HG03575 (cell line): Measurements from ENCODE around the gene GTF3C6.
A peak's percentile ranks its signal among the peaks of the same experiment; 100 is the strongest.
"Not testable (repeated sequence)": the region's sequence is repeated elsewhere in the genome, so short reads cannot be mapped to it uniquely, and the experiment has no call there.

Source experiments
- ATAC-seq: cut with Tn5 transposase; IDR thresholded peaks from one replicate; pipeline ENCODE4 v1.9.1; 2021; ENCODE audit not compliant: unreplicated experiment, insufficient number of reproducible peaks, low FRiP score; ENCODE audit errors: extremely low read depth

GTF3C6 gene

GRCh38 chr6:110958329-110959192 is at the start of gene GTF3C6:
Gene GTF3C6, plus strand, starts transcription at chr6:110958706. Its CDS starts 64 bp downstream, at chr6:110958770.
- ATAC-seq, result peak; percentile 59

DNA sequence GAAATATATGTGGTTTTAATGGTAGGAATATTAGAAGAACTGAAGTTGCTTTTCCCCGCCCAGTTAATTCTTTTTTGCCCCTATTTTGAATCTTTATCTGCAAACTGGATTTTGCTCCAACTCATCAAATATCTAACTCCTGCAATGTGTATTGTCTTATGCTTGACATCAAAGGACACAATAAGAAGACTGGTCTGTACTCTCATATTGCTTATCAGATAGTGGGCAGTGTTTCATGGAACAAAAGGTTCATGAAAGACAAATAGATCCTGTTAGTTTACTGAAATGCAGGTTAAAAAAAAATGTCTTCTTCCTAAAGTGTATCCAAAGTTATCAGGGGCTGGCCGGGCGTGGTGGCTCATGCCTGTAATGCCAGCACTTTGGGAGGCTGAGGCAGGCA is 27.7 kb upstream of the GTF3C6 start:
- ATAC-seq, result no peak

- no peak for ATAC-seq
Measured at GRCh38 chr6:110933912-110934311, 24.6 kb upstream of the GTF3C6 start.

GRCh38 chr6:110934381-110934898 is 24.1 kb upstream of the GTF3C6 start:
- no peak for ATAC-seq

- no peak for ATAC-seq
Measured at GRCh38 chr6:110935171-110935570, 23.3 kb upstream of the GTF3C6 start.

DNA sequence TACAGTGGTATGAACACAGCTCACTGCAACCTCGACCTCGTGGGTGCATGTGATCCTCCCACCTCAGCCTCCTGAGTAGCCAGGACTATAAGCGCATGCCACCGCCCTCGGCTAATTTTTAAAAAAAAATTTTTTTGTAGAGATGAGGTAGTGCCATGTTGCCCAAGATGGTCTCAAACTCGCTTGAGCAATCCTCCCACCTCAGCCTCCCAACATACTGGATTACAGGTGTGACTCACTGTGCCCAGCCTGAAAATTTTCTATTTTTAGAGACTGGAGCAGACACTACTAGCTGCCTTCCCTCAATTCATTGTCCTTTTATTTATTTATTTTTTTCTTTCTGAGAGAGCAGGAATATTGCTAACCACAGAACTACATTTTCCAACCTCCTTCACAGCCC is 20.3 kb upstream of the GTF3C6 start:
- ATAC-seq, result no peak

- no peak for ATAC-seq
Measured at GRCh38 chr6:110939429-110940200, 18.9 kb upstream of the GTF3C6 start.

DNA sequence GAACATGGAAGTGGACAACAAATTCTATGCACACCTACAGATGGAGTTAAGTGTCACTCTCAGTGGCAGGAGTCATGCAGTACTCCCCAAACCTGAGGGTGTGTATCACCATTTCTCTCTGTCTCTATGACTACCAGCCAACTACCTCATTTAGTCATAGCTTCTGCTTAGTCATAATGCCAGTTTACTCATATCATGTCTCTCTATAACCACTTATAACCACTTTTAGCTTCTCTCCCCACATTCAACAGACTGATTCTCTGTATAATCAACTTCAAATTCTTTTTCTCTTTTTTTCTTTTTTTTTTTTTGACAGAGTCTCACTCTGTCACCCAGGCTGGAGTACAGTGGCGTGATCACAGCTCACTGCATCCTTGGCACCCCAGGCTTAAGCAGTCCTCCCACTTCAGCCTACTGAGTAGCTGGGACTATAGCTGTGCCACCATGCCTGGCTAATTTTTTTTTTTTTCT is 13.8 kb upstream of the GTF3C6 start:
- peak; percentile 99 for ATAC-seq

DNA sequence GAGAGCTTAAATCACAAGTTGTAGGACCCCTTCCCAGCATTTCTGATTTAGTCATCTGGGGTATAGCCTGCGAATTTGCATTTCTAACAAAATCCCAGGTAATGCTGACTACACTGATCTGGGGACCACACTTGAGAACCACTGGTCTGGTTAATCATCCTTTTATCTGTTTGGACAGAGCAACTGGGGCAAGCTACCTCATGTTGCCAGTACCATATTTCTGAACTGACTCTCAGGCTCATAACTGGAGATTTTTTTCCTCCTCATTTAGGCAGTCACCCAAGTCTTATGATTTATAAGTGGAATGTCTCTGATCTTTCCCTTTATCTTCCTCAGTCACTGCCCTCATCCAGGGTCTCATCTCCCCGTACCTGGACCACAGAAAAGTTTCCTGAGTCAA is 12.0 kb upstream of the GTF3C6 start:
- no peak for ATAC-seq

DNA sequence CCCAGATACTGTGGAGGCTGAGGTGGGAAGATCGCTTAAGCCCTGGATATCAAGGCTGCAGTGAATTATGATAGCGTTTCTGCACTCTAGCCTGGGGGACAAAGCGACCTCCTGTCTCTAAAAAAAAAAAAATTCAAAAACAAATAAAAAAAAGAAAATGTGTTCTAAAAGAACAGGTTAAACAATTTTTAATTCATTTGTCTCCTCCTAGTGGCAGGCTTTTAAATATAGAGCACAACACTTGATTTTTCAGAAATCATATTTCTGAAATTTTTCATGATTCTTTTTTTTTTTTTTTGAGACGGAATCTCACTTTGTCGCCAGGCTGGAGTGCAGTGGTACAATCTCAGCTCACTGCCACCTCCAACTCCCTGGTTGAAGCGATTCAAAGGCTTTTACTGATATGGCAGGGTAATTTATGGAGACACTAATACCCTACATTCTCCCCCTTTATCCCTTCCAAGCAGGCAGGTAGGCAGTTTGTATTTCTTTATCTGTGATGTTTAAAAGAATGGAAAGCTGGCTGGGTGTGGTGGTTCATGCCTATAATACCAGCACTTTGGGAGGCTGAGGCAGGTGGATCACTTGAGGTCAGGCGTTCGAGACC is 8.7 kb upstream of the GTF3C6 start:
- ATAC-seq, result no peak

GRCh38 chr6:110950440-110950839 is 8.1 kb upstream of the GTF3C6 start:
- no peak for ATAC-seq

GRCh38 chr6:110951008-110951407 is 7.5 kb upstream of the GTF3C6 start:
- no peak for ATAC-seq

- ATAC-seq, result no peak
Measured at GRCh38 chr6:110951986-110952794, 6.3 kb upstream of the GTF3C6 start.

- ATAC-seq, result no peak
Measured at GRCh38 chr6:110953633-110954303, 4.7 kb upstream of the GTF3C6 start.

GRCh38 chr6:110960014-110960390 is 1.5 kb downstream of the GTF3C6 start:
- no peak for ATAC-seq

- ATAC-seq, result not testable (repeated sequence)
Measured at GRCh38 chr6:110962636-110963035, 4.1 kb downstream of the GTF3C6 start.

DNA sequence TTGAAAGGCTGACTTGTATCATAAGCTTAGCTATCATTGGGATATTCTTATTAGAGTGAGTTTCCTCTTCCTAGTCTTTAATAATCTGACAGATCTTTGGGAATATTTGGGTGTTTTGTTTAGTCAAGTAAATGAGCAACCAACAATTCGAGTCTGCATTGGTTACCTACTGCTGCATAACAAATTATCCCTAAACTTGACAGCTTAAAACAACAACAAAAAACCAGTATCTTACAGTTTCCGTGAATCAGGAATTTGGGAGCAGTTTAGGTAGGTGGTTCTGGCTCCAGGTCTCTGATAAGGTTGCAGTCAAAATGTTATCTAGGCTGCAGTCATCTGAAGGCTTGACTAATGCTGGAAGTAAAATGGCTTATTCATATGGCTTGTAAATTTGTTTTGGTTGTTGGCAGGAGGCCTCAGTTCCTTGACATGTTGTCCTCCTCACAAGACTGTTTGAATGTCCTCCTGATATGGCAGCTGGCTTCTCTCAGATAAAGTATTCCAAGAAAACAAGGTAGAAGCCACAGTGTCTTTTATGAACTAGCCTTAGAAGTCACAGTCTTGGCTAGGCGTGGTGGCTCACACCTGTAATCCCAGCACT is 7.2 kb downstream of the GTF3C6 start:
- no peak for ATAC-seq

DNA sequence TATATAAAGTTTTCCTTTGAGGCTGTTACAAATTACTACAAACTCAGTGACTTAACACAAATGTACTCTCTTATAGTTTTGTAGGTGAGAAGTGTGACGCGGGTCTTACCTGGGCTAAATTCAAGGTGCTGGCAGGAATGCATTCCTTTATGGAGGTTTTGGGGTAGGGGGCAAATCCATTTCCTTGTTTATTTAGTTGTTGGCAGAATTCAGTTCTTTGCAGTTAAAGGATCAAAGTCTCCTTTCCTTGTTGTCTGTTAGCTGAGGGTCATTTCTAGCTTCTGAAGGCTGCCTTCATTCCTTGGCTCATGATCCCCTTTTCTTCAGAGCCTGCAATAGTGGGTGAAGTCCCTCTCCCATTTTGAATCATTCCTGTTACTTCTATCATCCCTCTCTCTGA is 10.2 kb downstream of the GTF3C6 start:
- ATAC-seq, result not testable (repeated sequence)
